Fibroblast of upper back skin (primary cell): Measurements from ENCODE around the gene SLC25A43.
"Not testable (repeated sequence)": the region's sequence is repeated elsewhere in the genome, so short reads cannot be mapped to it uniquely, and the experiment has no call there.

Experiments used
- DNase-seq: peaks from one replicate; pipeline ENCODE4 v3.0.0-alpha.2; 2013

SLC25A43 gene

GRCh38 chrX:119398974-119399771 lies at the start of gene SLC25A43:
Gene SLC25A43, plus strand, starts transcription at chrX:119399336. Its CDS starts 68 bp downstream, at chrX:119399404.
- DNase-seq, result peak; percentile 30

- no peak for DNase-seq
These were observed 39.3 kb upstream of the SLC25A43 start for GRCh38 chrX:119359618-119360382.

GRCh38 chrX:119361451-119361850 lies 37.7 kb upstream of the SLC25A43 start:
- DNase-seq, result not testable (repeated sequence)

GRCh38 chrX:119362074-119362473 lies 37.1 kb upstream of the SLC25A43 start:
- DNase-seq, result not testable (repeated sequence)

GRCh38 chrX:119363391-119363790 lies 35.7 kb upstream of the SLC25A43 start:
- no peak for DNase-seq

GRCh38 chrX:119371861-119372260 lies 27.3 kb upstream of the SLC25A43 start:
- not testable (repeated sequence) for DNase-seq

GRCh38 chrX:119374736-119375135 lies 24.4 kb upstream of the SLC25A43 start:
- peak; percentile 63 for DNase-seq

- DNase-seq, result peak; percentile 57
These were observed 23.6 kb upstream of the SLC25A43 start for GRCh38 chrX:119375561-119375960.

- no peak for DNase-seq
These were observed 22.8 kb upstream of the SLC25A43 start for GRCh38 chrX:119376312-119376711.

- no peak for DNase-seq
These were observed 17.7 kb upstream of the SLC25A43 start for GRCh38 chrX:119381349-119381944.

- DNase-seq, result no peak
These were observed 16.5 kb upstream of the SLC25A43 start for GRCh38 chrX:119382606-119383005.

GRCh38 chrX:119386685-119387084 lies 12.5 kb upstream of the SLC25A43 start:
- DNase-seq, result not testable (repeated sequence)

GRCh38 chrX:119387426-119387825 lies 11.7 kb upstream of the SLC25A43 start:
- DNase-seq, result not testable (repeated sequence)

- DNase-seq, result no peak
These were observed 9.9 kb upstream of the SLC25A43 start for GRCh38 chrX:119389214-119389613.

- no peak for DNase-seq
These were observed 9.2 kb upstream of the SLC25A43 start for GRCh38 chrX:119389871-119390501.

- no peak for DNase-seq
These were observed 7.9 kb upstream of the SLC25A43 start for GRCh38 chrX:119391279-119391678.

- no peak for DNase-seq
These were observed 6.0 kb upstream of the SLC25A43 start for GRCh38 chrX:119393144-119393543.

GRCh38 chrX:119398587-119398973 lies 556 bp upstream of the SLC25A43 start:
- no peak for DNase-seq

GRCh38 chrX:119399772-119400101 lies 601 bp downstream of the SLC25A43 start:
- peak; percentile 41 for DNase-seq

GRCh38 chrX:119401569-119401968 lies 2.4 kb downstream of the SLC25A43 start:
- DNase-seq, result no peak

GRCh38 chrX:119402588-119402987 lies 3.5 kb downstream of the SLC25A43 start:
- DNase-seq, result no peak

- DNase-seq, result peak; percentile 25
These were observed 7.6 kb downstream of the SLC25A43 start for GRCh38 chrX:119406776-119407175.

GRCh38 chrX:119407681-119408080 lies 8.5 kb downstream of the SLC25A43 start:
- peak; percentile 14 for DNase-seq
